ENCODE results near the gene VAV2.

VAV2 gene

DNA sequence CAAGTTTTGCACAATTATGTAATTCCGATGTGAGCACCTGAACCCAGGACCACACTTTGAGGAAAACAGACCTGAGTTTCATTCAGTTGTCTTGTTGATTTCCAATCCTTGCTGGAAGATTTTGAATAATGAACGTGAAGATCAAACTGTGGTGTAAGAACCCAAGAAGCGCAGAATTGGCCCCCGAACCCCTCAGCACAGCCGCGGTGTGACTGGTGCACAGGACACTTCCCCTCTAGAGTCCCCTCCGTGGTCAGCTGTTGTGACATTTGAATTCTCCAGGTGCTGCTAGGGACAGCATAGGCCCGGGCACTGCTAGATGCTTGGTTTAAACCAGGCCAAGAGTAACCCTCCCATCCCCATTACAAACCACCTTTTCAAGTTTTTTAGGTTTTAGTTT lies 34.9 kb upstream of the VAV2 start:
- DNase-seq = no peak

DNA sequence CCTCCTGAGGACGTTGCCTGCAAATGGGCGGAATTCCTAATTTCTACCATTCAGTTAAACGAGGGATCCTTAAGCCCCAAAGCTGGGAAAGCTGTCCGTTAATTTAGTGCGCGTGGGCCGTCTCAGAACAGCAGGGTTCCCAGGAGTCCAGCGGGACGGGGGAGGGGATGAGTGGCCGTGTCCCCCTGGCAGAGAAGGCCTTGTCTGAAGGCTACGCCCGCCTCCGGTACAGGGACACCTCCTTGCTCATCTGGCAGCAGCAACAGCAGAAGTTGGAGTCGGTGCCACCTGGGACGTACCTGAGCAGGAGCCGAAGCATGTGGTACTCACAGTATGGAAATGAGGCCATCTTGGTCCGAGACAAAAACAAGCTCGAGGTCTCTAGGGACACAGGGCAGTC lies 34.5 kb upstream of the VAV2 start:
- DNase-seq = no peak

DNA sequence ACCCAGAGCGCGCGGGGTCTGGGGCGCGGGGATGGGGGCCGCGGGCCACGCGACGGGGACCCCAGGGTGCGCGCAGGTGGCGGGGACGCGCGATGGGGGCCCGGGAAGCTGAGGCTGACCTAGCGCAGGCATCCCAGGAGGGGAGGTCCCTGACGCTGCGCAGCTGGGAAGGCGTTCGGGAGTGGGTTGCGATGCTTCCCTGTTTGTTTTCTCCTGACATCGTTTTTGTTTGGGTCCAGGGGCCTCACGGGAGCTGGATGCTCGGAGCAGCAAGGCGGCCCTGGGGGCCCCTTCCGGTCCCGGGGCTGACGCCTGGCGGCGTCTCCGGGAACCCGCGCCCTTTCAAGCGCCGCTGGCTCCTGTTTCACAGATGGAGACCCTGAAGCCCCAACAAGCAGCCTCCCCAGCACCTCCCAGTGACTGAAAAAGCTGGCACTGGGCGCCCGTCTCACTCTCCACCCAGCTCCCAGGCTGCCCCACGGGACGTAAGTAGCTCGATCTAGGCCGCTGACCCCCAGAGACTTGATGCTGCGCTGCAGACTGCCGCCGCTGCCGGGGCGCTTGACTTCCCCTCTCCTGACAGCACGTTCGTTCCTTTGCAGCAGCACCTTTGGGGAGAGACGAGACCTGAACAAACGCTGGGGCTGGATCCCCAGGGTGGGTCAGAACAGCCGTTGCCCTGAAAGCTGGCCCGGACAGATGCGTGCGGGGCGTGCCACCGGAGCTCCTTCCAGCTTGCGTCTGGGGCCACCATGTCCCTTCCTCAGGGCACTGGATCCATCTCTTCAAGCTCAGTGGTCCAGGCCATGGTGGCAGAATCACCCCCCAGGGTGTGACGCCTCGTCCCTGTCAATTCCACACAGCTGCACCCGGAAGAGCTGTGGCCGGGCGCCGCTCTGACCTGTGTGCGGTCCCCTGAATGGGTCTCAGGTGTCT lies 33.8 kb upstream of the VAV2 start:
- no peak for DNase-seq

DNA sequence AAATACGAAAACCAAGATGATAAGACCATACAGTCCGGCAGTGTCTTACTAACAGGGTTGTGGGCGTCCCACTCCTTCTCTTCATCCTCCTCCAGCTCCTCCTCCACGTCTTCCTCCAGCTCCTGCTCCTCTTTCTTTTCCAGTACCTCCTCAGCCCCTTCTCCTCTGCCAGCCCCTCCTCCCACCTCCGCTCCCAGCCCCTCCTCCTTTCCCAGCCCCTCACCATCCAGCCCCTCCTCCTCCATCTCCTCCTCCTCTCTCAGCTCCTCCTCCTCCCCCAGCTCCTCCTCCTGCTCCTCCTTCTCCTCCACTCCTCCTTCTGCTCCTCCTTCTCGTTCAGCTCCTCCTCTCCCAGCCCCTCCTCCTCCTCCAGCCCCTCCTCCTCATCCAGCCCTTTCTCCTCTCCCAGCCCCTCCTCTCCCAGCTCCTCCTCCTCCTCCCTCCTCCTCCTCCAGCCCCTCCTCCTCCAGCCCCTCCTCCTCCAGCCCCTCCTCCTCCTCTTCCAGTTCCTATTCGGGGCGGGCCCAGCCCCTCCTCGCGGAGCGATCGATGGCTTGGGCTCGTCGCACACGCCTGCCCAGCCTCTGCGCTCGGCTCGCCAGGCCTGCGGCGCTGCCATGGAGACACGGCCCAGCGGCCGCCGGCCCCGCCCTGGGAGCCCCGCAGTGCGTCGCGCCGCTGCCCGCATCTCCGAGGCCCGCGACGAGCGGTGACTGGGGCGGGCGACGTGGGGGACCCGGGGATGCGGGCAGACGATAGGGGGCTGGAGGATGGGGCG lies 32.9 kb upstream of the VAV2 start, which contains the start of gene BRD3OS:
TSS of gene BRD3OS (plus strand) at position 654 of the 778 bp plus-strand sequence. CDS start 1,267 bp downstream, outside the sequence.
- DNase-seq = peak; percentile 95

DNA sequence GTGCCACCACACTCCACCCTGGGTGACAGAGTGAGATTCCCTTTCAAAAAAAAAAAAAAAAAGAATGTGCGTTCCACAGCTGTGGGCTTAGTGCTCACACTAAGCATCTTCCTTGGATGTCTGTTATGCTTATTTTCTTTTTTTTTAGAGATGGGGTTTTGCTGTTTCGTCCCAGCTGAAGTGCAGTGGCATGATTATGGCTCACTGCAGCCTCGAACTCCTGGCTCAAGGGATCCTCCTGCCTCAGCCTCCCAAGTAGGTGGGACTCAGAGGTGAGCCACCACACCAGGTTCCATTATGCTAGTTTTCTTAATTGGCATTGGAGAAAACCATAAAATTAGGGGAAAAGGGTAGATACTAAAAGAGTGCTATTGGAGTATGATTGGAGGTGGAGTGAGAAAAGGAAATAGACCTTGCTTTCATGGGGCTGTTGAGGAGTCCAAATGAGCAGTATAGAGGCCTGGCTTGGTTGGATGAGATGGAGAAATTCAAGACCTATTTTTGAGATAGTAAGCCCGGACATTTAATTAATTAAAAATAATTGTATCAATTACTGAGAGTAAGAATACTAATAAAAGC lies 32.2 kb upstream of the VAV2 start:
- no peak for DNase-seq

DNA sequence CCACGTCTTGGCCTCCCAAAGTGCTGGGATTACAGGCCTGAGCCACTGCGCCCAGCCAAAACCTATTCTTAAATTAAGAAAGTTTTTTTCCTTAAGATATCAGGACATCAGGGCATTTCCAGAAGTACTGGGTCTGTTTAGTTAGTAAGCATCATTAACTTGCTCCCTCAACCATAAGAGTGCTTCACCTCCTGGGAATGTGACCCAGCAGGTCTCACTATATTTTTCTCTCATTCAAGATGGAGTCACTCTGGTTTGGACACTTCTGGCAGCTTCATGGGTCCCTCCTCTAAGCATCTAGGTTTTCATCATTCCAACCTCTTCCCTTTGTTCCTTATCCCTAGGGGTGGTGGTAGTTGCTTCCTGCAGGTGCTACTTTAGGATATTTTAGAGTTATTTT lies 22.8 kb upstream of the VAV2 start:
- no peak for DNase-seq

DNA sequence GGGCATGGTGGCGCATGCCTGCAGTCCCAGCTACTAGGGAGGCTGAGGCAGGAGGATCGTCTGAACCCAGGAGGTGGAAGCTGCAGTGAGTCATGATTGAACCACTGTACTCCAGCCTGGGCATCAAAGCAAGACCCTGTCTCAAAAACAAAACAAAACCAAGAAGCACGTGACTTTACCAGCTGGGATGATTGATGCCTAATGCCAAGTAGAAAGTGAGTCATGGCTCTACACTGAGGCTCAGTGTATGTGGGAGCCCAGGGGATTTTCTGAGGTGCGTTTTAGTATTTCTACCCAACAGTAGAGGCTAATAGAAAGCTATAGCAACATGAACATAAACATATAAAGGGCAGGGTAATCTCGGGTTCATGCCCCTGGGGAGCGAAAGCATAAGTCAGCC lies 19.3 kb upstream of the VAV2 start:
- DNase-seq = no peak

DNA sequence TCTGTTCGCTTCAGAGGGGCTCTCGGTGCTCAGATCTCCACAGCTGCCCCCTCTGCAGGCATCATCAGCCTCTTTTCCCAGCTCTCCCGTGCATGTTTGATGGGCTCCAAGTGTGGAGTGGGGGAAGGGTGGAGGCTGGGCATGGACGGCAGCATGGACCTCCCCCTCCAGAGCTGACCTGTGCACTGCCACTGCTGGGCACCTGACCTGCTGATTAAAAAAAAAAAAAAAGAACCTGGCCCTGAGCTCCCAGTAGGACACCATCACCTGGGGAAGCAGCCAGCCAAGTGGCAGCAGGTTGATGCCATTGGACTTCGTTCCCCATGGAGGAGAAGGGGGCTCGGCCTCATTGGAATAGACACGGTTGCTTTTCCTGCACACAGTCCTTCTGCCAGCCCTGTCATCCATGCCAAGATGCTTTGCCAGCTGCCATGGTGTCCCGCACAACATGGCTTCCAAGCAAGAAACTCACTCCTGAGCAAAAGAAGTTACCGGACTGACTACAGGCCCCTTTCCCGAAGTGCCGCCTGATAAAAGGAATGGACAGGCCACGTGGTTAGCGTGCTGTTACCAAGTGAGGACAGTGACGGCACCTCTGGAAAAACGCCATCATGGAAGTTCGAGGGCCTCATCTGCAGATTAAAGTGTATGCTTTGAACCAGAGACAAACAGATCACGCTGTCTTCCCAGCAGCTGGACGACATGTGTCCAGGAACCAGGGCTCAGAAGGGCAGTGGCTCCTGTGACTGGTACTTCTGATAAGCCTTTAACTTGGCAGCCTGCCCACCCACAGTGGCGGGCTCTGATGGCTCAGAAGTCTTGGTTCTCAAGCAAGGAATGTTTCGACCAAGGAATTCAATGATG lies 18.4 kb upstream of the VAV2 start:
- no peak for DNase-seq

DNA sequence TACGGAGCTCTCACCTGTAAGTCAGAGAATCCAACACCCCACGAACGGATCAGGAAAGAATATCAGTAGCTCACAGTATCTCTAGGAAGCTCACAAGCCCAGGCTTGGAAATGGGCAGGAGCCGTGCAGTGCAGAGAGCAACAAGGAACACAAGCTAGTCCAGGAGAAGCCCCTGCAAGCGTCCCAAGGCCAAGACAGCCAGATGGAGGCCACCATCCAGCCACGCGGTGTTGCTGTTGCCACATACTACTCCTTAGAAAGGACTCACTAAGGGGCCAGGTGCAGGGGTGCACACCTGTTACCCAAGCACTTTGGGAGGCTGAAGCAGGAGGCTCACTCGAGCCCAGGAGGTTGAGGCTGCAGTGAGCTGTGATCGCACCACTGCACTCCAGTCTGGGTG lies 15.4 kb upstream of the VAV2 start:
- DNase-seq = no peak

DNA sequence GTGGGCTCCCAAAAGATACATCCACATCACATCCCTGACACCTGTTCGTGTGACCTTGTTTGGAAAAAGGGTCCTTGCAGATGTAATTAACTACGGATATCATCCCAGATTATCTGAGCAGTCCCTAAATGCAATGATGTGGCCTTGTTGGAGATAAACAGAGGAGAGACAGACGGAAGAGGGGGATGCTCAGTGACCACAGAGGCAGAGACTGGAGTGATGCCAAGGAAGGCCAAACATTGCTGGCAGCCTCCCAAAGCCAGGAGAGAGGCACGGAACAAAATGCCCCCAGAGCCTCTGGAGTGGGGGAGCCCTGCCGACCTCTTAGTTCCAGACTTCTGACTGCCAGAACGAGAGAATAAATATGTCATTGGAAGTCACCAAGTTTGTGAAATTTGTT lies 15.0 kb upstream of the VAV2 start:
- DNase-seq = no peak

DNA sequence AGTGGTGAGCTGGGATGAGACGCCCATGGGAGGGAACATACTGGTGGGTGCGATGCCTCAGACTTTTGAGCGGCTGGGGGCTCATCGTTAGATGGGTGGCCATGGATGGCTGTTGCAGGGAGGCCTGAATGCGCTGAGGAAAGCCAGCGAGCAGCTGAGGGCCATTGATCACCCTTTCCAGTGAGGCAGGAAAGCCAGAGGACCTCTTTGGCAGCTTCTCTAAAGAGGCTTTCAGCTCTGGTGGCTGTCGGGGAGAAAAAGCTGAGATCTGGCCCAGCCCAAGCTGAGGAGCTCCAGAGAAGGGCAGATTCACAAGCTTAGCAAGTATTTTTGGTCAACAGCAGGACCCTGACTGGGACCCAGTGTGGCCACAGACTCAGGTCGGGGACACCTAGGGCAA lies 13.3 kb upstream of the VAV2 start:
- no peak for DNase-seq

DNA sequence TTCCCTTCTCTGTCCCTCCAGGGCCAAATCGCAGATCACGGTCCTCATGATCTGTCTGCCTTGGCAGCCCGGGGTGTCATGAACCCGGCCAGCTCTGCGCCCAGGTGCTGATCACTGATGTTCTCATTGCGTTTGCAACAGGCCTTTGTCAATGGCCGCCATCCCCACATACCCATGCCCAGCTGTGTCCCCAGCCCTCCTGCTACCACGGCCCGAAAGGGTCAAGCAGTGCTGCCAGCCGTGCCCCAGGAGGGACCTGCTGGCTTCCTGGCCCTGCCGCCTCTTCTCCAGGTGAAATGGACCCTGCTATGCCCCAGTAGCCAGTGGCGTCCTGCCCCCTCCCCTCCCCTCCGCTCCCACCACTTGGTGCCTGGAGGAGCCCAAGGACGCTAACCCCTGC lies 12.8 kb upstream of the VAV2 start:
- DNase-seq = no peak

DNA sequence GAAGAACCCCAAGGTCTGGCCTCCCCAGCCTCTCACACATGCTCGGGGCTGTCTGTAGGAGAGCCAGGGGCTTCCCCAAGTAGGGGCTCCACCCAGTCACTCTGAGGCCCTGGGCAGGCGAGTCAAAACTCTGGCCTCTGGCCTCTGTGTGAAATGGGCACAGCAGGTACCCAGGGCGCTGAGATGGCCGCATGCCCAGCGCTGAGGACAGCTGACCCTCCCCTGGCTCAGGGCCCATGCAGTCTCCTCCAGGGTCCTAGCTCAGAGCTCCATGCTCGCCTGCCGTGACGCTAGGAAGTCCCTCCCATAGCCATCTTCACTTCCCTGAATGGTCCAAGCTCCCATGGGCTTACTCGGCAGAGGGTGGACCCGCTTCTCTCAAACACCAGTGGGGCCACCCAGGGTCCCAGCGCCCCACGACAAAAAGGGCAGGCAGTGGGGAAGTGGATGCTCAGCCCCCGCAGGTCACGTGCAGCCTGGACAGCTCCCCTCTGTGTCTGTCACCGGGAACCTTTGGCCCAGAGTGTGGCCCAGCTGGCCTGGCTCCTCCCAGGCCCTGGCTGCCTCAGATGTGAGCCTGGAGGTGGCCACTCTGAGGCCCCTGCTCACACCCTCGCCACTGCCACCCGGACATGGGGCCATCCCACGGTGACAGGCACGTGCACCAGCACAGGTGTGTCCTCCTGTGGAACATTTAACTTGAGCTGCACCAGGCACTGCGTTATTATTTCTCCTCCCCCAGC lies 12.2 kb upstream of the VAV2 start:
- no peak for DNase-seq

DNA sequence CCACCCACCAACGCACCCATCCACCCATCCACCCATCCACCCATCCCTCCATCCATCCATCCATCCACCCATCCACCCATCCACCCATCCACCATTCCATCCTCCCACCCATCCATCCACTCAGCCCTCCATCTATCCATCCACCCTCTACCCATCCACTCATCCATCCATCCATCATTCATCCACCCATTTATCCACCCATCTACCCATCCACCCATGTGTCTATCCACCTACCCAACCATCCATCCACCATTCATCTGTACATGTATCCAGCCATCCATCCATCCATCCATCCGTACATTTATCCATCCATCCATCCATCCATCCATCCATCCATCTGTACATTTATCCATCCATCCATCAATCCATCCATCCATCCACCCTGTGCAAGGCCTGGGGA lies 11.1 kb upstream of the VAV2 start:
- DNase-seq = no peak

DNA sequence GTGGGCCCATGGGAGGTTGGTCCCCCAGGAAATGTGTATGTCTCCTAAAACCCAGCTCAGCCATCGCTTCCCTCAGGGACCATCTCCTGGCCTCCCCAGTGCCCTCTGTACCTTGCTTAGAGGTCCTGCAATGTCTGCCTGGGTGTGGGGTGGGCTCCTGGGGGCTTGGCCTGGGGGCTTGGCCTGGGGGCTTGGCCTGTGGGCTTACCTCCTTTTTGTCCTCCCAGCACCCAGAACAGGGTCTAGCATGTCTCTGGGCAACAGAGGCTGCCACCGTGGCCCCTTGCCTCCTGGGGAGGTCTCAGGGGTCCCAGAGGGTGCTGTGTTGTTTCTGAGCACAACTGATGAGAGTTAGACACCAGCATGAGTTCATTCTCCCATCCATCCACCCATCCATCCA lies 10.7 kb upstream of the VAV2 start:
- DNase-seq = no peak

DNA sequence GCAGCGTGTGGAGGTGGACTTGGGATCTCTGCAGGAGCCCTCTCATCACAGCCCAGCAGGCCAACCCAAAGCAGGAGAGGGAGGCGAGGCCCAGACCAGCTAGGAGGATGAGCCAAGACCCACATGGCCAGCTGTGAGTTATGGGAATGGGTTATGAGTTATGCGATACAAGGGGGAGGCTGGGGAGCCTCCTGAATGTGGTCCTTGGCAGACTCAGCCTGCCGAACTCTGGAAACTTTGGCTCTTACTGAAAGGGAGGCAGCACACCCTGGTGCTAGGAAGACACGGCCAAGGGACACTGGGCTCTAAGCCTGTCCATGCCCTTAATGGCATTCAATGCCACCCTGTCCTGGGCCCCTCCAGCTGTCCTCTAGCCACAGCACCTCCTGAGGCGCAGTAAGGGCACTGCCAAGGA lies 7.7 kb upstream of the VAV2 start:
- DNase-seq = no peak

DNA sequence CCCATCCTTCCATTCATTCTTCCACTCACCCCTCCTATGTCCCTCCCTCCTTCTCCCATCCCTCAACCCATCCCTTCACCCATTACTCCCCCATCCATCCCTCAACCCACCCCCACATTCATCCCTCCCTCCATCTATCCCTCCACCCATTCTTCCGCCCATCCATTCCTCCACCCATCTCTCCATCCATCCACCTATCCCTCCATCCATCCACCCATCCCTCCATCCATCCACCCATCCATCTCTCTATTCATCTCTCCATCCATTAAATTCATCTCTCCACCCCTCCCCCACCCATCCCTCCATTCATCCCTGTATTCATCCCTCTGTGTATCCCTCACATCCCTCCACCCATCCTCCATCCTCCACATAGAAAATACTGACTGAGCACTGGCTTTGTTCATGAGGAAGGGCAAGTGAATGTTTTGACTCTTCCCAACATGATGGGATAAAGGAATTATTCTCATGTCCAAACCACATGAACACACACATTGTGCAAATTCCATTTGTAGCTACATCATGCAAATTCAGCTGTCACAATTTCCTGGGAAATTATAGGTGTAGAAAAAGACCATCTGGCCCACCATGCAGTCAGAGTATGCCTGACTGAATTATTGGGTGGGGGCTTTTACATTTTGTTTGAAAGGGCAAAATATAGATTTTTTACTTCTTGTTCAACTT lies 6.9 kb upstream of the VAV2 start:
- DNase-seq = no peak

DNA sequence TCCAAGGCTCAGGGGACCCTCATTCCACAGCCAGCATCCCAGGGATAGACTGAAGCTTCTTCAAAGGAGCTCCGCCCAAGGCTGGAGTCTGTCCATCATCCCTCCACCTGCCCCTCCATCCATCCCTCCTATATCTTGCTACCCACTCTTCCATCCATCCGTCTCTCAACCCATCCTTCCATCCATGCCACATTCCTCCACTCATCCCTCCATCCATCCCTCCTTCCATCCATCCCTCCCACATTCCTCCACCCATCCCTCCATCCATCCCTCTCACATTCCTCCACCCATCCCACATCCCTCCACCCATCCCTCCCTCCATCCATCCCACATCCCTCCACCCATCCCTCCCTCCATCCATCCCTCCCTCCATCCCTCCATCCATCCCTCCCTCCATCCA lies 5.5 kb upstream of the VAV2 start:
- DNase-seq = no peak

DNA sequence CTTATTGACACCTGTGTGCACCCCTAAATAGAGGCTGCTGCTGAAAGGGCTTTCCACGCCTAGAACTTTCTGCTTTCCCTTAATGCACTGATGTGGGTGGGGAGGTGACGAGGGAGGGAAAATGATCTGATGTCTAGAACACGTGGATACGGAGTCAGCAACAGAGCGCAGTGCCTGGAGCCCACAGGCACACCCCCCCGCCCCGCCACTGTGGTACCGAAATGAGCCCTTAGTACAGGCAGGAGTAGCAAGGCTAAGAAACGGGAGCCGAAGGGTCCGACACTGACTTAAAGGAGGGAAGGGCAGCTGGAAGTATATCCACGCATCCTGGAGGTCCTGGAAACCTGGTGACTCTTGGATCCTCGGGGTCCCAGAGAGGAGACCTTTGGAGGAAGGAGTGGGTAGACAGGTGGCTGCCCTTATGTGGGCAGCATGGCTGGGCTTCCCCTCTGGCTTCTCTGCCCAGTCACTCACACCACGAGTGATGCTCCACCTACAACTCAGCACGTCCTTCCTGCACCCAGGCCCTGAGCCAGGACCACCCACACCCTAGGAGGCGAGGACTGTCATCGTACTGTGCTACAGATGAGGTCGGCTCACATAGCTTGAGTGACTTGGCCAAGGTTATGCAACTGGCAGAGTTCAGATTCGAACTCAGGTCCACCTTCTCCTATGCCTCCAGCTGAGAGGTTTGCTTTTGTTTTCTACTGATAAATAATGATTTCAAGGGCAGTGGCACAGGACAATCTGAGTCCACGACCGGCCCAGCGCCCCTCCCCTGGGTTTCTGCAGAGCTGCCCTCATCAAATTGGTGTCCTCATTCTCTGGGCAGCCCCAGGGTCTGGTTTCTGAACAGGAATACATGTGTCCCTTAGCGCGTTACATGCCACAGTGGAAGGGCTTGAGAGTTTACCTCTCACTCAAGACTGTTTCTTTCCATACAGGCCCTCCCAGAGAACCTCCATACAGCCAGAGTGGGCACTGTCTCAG lies 4.7 kb upstream of the VAV2 start:
- DNase-seq = no peak
